GDM1 (cell line): ENCODE data around the gene DNAH17.

Source experiments
- DNase-seq: peaks from one replicate; lab custom pipeline; 2025; lab: John Stamatoyannopoulos, UW

The DNAH17 gene

GRCh38 chr17:78411241-78411857, 165.8 kb downstream of the DNAH17 start:
- no peak for DNase-seq

- DNase-seq: no peak
These were observed 167.8 kb downstream of the DNAH17 start for GRCh38 chr17:78409191-78409928.

GRCh38 chr17:78408476-78409050, 168.6 kb downstream of the DNAH17 start:
- DNase-seq: no peak

GRCh38 chr17:78407387-78408000, 169.7 kb downstream of the DNAH17 start:
- DNase-seq: no peak

- no peak for DNase-seq
These were observed 170.3 kb downstream of the DNAH17 start for GRCh38 chr17:78406920-78407319.

- no peak for DNase-seq
These were observed 170.8 kb downstream of the DNAH17 start for GRCh38 chr17:78406396-78406795.

GRCh38 chr17:78403822-78404221, 173.4 kb downstream of the DNAH17 start:
- no peak for DNase-seq

- DNase-seq: no peak
These were observed 175.3 kb downstream of the DNAH17 start for GRCh38 chr17:78401891-78402290.

GRCh38 chr17:78401246-78401645, 175.9 kb downstream of the DNAH17 start:
- no peak for DNase-seq

- DNase-seq: no peak
These were observed 176.5 kb downstream of the DNAH17 start for GRCh38 chr17:78400581-78401240.

- no peak for DNase-seq
These were observed 177.5 kb downstream of the DNAH17 start for GRCh38 chr17:78399693-78400144.

- no peak for DNase-seq
These were observed 178.0 kb downstream of the DNAH17 start for GRCh38 chr17:78399028-78399692.

- no peak for DNase-seq
These were observed 178.8 kb downstream of the DNAH17 start for GRCh38 chr17:78398390-78398789.

GRCh38 chr17:78397681-78398101, 179.5 kb downstream of the DNAH17 start:
- no peak for DNase-seq

- DNase-seq: no peak
These were observed 180.5 kb downstream of the DNAH17 start for GRCh38 chr17:78396441-78397337.

- no peak for DNase-seq
These were observed 182.0 kb downstream of the DNAH17 start for GRCh38 chr17:78395155-78395554.

GRCh38 chr17:78394209-78394608, 183.0 kb downstream of the DNAH17 start:
- no peak for DNase-seq

GRCh38 chr17:78393575-78393974, 183.6 kb downstream of the DNAH17 start:
- DNase-seq: no peak

GRCh38 chr17:78392295-78392694, 184.9 kb downstream of the DNAH17 start:
- DNase-seq: no peak

GRCh38 chr17:78391843-78392242, 185.4 kb downstream of the DNAH17 start:
- no peak for DNase-seq

GRCh38 chr17:78391051-78391431, 186.2 kb downstream of the DNAH17 start:
- DNase-seq: no peak
